Measurements from ENCODE around the gene PI3.

GRCh38 chr20:45156713-45157112, 18.0 kb upstream of the PI3 start:
- TF ChIP-seq CTCF (conservative IDR thresholded peaks at IDR 0.05): no peak
- no peak for TF ChIP-seq ZFX (IDR thresholded peaks at IDR 0.05)

All from C4-2B (cell line).